ENCODE data around the gene ZFAND6. TPM values are rescaled to one million over a fixed set of nuclear protein-coding genes. Genes with fewer than 3 reads are reported as not detected.

ZFAND6 gene
- total RNA-seq, 1 donor from 2014 or later, result 164 TPM

DNA sequence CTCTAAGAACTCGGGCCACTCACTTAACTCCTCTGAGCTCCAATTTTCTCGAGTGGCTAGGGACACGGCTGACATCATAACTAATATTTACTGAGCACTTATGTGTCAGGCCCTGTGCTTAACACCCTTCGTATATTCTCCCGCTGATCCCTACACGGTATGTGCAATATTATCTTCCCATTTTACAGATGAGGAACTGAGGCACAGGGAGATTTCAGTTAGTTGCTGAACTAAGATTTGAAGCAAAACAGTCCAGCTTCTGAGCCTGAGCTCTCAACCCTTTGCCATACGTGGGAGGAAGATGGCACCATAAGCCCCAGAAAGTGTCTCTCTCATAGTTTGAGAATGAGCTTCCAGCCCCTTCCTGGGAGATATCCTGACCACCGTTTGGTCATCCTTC lies 112.9 kb downstream of the ZFAND6 start:
- peaks cover 18 to 20% (median 20%) of the 10 kb centered on the region in 3 donors for H3K36me3 ChIP-seq (ENCODE audit: control insufficient read depth in 3 of 3, insufficient read depth in 3 of 3, low read length in 3 of 3)

GRCh38 chr15:80173022-80173759 lies 113.7 kb downstream of the ZFAND6 start:
- Histone ChIP-seq H3K9me3 (ENCODE audit: control insufficient read depth in 3 of 3, low read length in 3 of 3) (no peaks in the 10 kb centered on the region), H3K4me3 (ENCODE audit: low read length in 3 of 3) (no peak overlapping the region), H3K36me3 (ENCODE audit: control insufficient read depth in 3 of 3, insufficient read depth in 3 of 3, low read length in 3 of 3) (peaks cover 16 to 20% (median 17%) of the 10 kb centered on the region in 3 donors), H3K9ac (ENCODE audit: low read depth in 1 of 3, low read length in 3 of 3) (peak overlapping the region in 1 of 3 donors; percentile 8), H3K4me1 (ENCODE audit: control insufficient read depth in 3 of 3, insufficient read depth in 3 of 3, low read length in 3 of 3) (peaks cover 3 to 28% (median 20%) of the 10 kb centered on the region in 3 donors), H3K27me3 (ENCODE audit: control insufficient read depth in 3 of 3, insufficient read depth in 3 of 3, low read length in 3 of 3) (no peaks in the 10 kb centered on the region), H3K27ac (ENCODE audit: low read depth, low read length) (peak overlapping the region; percentile 82)

More for the DNA sequence above, 112.9 kb downstream of the ZFAND6 start:
- H3K9me3 ChIP-seq (ENCODE audit: control insufficient read depth in 3 of 3, low read length in 3 of 3), result no peaks in the 10 kb centered on the region
- no peak overlapping the region for H3K9ac ChIP-seq (ENCODE audit: low read depth in 1 of 3, low read length in 3 of 3)
- peaks cover 3 to 28% (median 20%) of the 10 kb centered on the region in 3 donors for H3K4me1 ChIP-seq (ENCODE audit: control insufficient read depth in 3 of 3, insufficient read depth in 3 of 3, low read length in 3 of 3)
- H3K27ac ChIP-seq (ENCODE audit: low read depth, low read length), result no peak overlapping the region
- no peak overlapping the region for H3K4me3 ChIP-seq (ENCODE audit: low read length in 3 of 3)
- H3K27me3 ChIP-seq (ENCODE audit: control insufficient read depth in 3 of 3, insufficient read depth in 3 of 3, low read length in 3 of 3), result no peaks in the 10 kb centered on the region

DNA sequence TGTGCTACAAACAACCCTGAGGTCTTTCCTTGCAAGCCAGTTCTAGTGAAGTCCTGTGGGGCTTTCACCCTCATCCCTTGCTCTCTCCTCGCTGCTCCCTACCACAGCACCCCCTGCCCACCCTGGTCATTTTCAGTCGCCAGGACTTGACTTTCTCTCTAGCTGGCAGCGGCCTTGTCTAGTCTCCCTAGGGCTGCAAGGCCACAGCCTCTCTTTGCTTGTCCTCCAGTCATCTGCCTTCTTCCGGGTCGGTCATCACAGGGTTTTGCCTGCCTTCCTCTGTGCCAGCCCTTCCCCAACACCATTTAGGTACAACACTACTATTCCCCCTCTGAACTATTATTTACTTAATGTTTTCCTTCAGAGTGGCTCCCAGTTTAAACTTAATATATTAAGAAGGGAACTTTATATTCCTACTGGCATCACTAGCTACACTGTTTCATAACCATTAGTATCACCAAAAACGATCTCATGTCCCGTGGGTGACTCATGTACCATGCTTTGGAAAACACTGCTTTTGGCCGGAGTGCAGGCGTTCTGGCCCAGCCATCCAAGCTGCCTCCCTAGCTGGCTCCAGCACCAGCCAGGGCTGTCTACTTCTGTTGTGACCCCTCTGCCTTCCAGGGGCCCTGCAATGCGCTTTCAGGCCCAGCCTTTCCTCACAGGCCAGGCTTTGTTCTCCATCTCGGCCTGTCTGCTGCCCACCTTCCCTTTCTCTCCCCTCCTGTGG lies 114.7 kb downstream of the ZFAND6 start:
- H3K27ac ChIP-seq (ENCODE audit: low read depth, low read length), result peak overlapping the region; percentile 82
- H3K4me1 ChIP-seq (ENCODE audit: control insufficient read depth in 3 of 3, insufficient read depth in 3 of 3, low read length in 3 of 3), result peaks cover 3 to 28% (median 20%) of the 10 kb centered on the region in 3 donors
- H3K9ac ChIP-seq (ENCODE audit: low read depth in 1 of 3, low read length in 3 of 3), result peak overlapping the region in 1 of 3 donors; percentile 64
- H3K4me3 ChIP-seq (ENCODE audit: low read length in 3 of 3), result peak overlapping the region in 1 of 3 donors; percentile 22
- no peaks in the 10 kb centered on the region for H3K27me3 ChIP-seq (ENCODE audit: control insufficient read depth in 3 of 3, insufficient read depth in 3 of 3, low read length in 3 of 3)
- no peaks in the 10 kb centered on the region for H3K9me3 ChIP-seq (ENCODE audit: control insufficient read depth in 3 of 3, low read length in 3 of 3)
- H3K36me3 ChIP-seq (ENCODE audit: control insufficient read depth in 3 of 3, insufficient read depth in 3 of 3, low read length in 3 of 3), result peaks cover 12 to 18% (median 15%) of the 10 kb centered on the region in 3 donors

DNA sequence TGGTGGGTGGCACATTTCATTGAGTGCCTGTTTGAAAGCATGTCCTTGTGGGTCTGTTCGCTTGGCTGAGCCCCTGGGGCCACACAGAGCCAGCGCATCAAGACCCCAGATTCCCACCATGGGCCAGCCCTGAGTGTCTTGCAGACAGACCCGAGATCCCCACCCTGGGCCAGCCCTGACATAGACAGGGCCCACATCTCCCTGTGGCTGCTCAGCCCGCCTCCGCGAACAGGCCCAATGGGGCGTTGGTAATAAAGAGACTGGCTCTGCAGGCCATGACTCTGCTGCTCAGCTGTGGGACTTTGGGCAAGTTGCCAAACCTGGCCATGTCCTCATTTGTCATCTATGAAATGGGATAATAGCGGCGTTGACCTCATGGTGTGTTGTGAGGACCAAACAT lies 116.0 kb downstream of the ZFAND6 start:
- Histone ChIP-seq H3K27me3 (ENCODE audit: control insufficient read depth in 3 of 3, insufficient read depth in 3 of 3, low read length in 3 of 3) (no peaks in the 10 kb centered on the region), H3K4me1 (ENCODE audit: control insufficient read depth in 3 of 3, insufficient read depth in 3 of 3, low read length in 3 of 3) (peaks cover 3 to 28% (median 23%) of the 10 kb centered on the region in 3 donors), H3K27ac (ENCODE audit: low read depth, low read length) (no peak overlapping the region), H3K9me3 (ENCODE audit: control insufficient read depth in 3 of 3, low read length in 3 of 3) (no peaks in the 10 kb centered on the region), H3K36me3 (ENCODE audit: control insufficient read depth in 3 of 3, insufficient read depth in 3 of 3, low read length in 3 of 3) (peaks cover 16 to 19% (median 17%) of the 10 kb centered on the region in 3 donors), H3K4me3 (ENCODE audit: low read length in 3 of 3) (no peak overlapping the region), H3K9ac (ENCODE audit: low read depth in 1 of 3, low read length in 3 of 3) (no peak overlapping the region)

GRCh38 chr15:80176443-80176842 lies 117.0 kb downstream of the ZFAND6 start:
- H3K27ac ChIP-seq (ENCODE audit: low read depth, low read length), result no peak overlapping the region
- peaks cover 3 to 28% (median 23%) of the 10 kb centered on the region in 3 donors for H3K4me1 ChIP-seq (ENCODE audit: control insufficient read depth in 3 of 3, insufficient read depth in 3 of 3, low read length in 3 of 3)
- H3K4me3 ChIP-seq (ENCODE audit: low read length in 3 of 3), result no peak overlapping the region
- peak overlapping the region in 1 of 3 donors; percentile 44 for H3K9ac ChIP-seq (ENCODE audit: low read depth in 1 of 3, low read length in 3 of 3)
- no peaks in the 10 kb centered on the region for H3K27me3 ChIP-seq (ENCODE audit: control insufficient read depth in 3 of 3, insufficient read depth in 3 of 3, low read length in 3 of 3)
- no peaks in the 10 kb centered on the region for H3K9me3 ChIP-seq (ENCODE audit: control insufficient read depth in 3 of 3, low read length in 3 of 3)
- H3K36me3 ChIP-seq (ENCODE audit: control insufficient read depth in 3 of 3, insufficient read depth in 3 of 3, low read length in 3 of 3), result peaks cover 19 to 25% (median 22%) of the 10 kb centered on the region in 3 donors

DNA sequence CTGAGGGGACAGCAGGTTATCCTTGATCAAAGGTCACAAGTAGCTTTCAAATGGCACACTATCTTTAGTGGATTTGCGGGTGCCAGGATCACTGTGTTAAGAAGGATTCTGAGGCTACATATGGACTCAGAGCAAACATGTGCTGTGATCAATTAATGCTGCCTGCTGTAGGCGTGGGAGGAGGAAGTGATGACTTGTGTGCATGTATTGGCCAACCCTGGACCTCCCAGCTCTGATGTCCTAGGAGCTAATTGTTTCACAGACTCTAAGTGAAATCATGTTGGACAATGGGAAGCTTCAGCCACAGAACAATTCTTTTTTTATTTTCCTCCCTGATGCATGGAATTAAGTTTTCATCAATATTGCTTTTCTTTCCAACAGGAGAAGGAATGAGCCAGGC lies 117.7 kb downstream of the ZFAND6 start:
- Histone ChIP-seq H3K27ac (ENCODE audit: low read depth, low read length) (no peak overlapping the region), H3K4me3 (ENCODE audit: low read length in 3 of 3) (no peak overlapping the region), H3K36me3 (ENCODE audit: control insufficient read depth in 3 of 3, insufficient read depth in 3 of 3, low read length in 3 of 3) (peaks cover 16 to 30% (median 22%) of the 10 kb centered on the region in 3 donors), H3K9me3 (ENCODE audit: control insufficient read depth in 3 of 3, low read length in 3 of 3) (no peaks in the 10 kb centered on the region), H3K4me1 (ENCODE audit: control insufficient read depth in 3 of 3, insufficient read depth in 3 of 3, low read length in 3 of 3) (peaks cover 3 to 31% (median 27%) of the 10 kb centered on the region in 3 donors), H3K9ac (ENCODE audit: low read depth in 1 of 3, low read length in 3 of 3) (no peak overlapping the region), H3K27me3 (ENCODE audit: control insufficient read depth in 3 of 3, insufficient read depth in 3 of 3, low read length in 3 of 3) (no peaks in the 10 kb centered on the region)

DNA sequence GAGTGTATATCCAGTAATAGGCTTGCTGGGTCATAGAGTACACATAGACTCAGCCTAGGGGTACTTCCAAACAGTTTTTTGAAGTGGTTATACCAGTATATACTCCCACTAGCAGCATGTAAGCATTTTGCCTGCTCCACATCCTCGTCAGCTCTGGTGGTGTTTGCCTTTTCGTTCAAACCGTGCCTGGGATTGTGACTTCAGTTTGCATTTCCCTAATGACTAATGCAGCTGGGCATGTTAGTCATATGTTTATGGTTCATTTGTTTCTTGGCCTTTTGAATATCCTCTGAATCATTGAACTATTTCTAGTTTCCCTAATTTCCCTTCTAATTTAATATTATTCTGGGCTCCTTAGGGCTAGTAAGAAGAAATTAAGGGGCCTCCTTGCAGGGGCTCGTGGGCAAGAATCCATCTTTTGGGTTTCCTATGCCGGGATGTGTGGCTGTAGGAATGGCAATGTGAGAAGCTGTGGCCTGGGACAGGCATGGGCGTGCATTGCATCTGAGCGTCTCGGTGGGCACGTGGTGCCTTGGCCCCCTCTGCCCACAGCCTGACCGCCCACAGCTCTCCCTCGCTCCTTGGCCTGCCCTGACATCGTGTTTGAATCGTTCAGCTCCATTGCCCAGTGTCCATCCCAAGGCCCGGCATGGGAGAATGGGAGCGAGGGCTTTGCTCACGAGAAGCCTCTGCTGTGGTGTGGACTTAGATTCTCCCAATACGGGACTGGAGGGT lies 119.7 kb downstream of the ZFAND6 start:
- Histone ChIP-seq H3K27me3 (ENCODE audit: control insufficient read depth in 3 of 3, insufficient read depth in 3 of 3, low read length in 3 of 3) (no peaks in the 10 kb centered on the region), H3K9ac (ENCODE audit: low read depth in 1 of 3, low read length in 3 of 3) (no peak overlapping the region), H3K4me1 (ENCODE audit: control insufficient read depth in 3 of 3, insufficient read depth in 3 of 3, low read length in 3 of 3) (peaks cover 14 to 34% (median 30%) of the 10 kb centered on the region in 3 donors), H3K9me3 (ENCODE audit: control insufficient read depth in 3 of 3, low read length in 3 of 3) (no peaks in the 10 kb centered on the region), H3K4me3 (ENCODE audit: low read length in 3 of 3) (no peak overlapping the region), H3K36me3 (ENCODE audit: control insufficient read depth in 3 of 3, insufficient read depth in 3 of 3, low read length in 3 of 3) (peaks cover 16 to 30% (median 19%) of the 10 kb centered on the region in 3 donors), H3K27ac (ENCODE audit: low read depth, low read length) (no peak overlapping the region)

- H3K27ac ChIP-seq (ENCODE audit: low read depth, low read length), result no peak overlapping the region
- H3K27me3 ChIP-seq (ENCODE audit: control insufficient read depth in 3 of 3, insufficient read depth in 3 of 3, low read length in 3 of 3), result no peaks in the 10 kb centered on the region
- H3K4me1 ChIP-seq (ENCODE audit: control insufficient read depth in 3 of 3, insufficient read depth in 3 of 3, low read length in 3 of 3), result peaks cover 10 to 26% (median 23%) of the 10 kb centered on the region in 3 donors
- no peaks in the 10 kb centered on the region for H3K9me3 ChIP-seq (ENCODE audit: control insufficient read depth in 3 of 3, low read length in 3 of 3)
- H3K36me3 ChIP-seq (ENCODE audit: control insufficient read depth in 3 of 3, insufficient read depth in 3 of 3, low read length in 3 of 3), result peaks cover 16 to 31% (median 17%) of the 10 kb centered on the region in 3 donors
- H3K9ac ChIP-seq (ENCODE audit: low read depth in 1 of 3, low read length in 3 of 3), result no peak overlapping the region
- no peak overlapping the region for H3K4me3 ChIP-seq (ENCODE audit: low read length in 3 of 3)
Measured at GRCh38 chr15:80179935-80180334, 120.5 kb downstream of the ZFAND6 start.

GRCh38 chr15:80180468-80180867 lies 121.0 kb downstream of the ZFAND6 start:
- Histone ChIP-seq H3K36me3 (ENCODE audit: control insufficient read depth in 3 of 3, insufficient read depth in 3 of 3, low read length in 3 of 3) (peaks cover 14 to 27% (median 16%) of the 10 kb centered on the region in 3 donors), H3K4me3 (ENCODE audit: low read length in 3 of 3) (no peak overlapping the region), H3K27me3 (ENCODE audit: control insufficient read depth in 3 of 3, insufficient read depth in 3 of 3, low read length in 3 of 3) (no peaks in the 10 kb centered on the region)

More at GRCh38 chr15:80180468-80180867, 121.0 kb downstream of the ZFAND6 start:
- no peaks in the 10 kb centered on the region for H3K9me3 ChIP-seq (ENCODE audit: control insufficient read depth in 3 of 3, low read length in 3 of 3)
- no peak overlapping the region for H3K9ac ChIP-seq (ENCODE audit: low read depth in 1 of 3, low read length in 3 of 3)
- H3K27ac ChIP-seq (ENCODE audit: low read depth, low read length), result no peak overlapping the region
- H3K4me1 ChIP-seq (ENCODE audit: control insufficient read depth in 3 of 3, insufficient read depth in 3 of 3, low read length in 3 of 3), result peaks cover 10 to 22% (median 21%) of the 10 kb centered on the region in 3 donors
